Muscle layer of duodenum (tissue), 2 donors: Measurements from ENCODE around the gene PDE4A.

Experiments used
- H3K27ac ChIP-seq: one replicate; pipeline ENCODE4 v1.7.0; 2013; ENCODE audit warnings: mild to moderate bottlenecking, low read length
- H3K27me3 ChIP-seq: one replicate; pipeline ENCODE4 v1.7.0; 2013; ENCODE audit warnings: low read depth, mild to moderate bottlenecking, control low read depth, low read length
- H3K36me3 ChIP-seq, 2 donors: one replicate each; pipeline ENCODE4 v1.7.0; 2013; ENCODE audit warnings: low read length in 2 of 2, control low read depth in 1 of 2, mild to moderate bottlenecking in 1 of 2; ENCODE audit not compliant: insufficient read depth in 2 of 2, control insufficient read depth in 1 of 2
- H3K4me1 ChIP-seq, 2 donors: one replicate each; pipeline ENCODE4 v1.7.0; 2013; ENCODE audit warnings: low read length in 2 of 2, mild to moderate bottlenecking in 2 of 2, control low read depth in 1 of 2, moderate library complexity in 1 of 2; ENCODE audit not compliant: insufficient read depth in 2 of 2, control insufficient read depth in 1 of 2
- H3K4me3 ChIP-seq, 2 donors: one replicate each; pipeline ENCODE4 v1.7.0; 2013; ENCODE audit warnings: low read length in 2 of 2, low read depth in 1 of 2, mild to moderate bottlenecking in 1 of 2
- H3K9me3 ChIP-seq, 2 donors: one replicate each; pipeline ENCODE4 v1.7.0; 2013; ENCODE audit warnings: low read length in 2 of 2, control low read depth in 1 of 2, mild to moderate bottlenecking in 1 of 2; ENCODE audit not compliant: control insufficient read depth in 1 of 2
- donor health status: healthy.

The PDE4A gene

DNA sequence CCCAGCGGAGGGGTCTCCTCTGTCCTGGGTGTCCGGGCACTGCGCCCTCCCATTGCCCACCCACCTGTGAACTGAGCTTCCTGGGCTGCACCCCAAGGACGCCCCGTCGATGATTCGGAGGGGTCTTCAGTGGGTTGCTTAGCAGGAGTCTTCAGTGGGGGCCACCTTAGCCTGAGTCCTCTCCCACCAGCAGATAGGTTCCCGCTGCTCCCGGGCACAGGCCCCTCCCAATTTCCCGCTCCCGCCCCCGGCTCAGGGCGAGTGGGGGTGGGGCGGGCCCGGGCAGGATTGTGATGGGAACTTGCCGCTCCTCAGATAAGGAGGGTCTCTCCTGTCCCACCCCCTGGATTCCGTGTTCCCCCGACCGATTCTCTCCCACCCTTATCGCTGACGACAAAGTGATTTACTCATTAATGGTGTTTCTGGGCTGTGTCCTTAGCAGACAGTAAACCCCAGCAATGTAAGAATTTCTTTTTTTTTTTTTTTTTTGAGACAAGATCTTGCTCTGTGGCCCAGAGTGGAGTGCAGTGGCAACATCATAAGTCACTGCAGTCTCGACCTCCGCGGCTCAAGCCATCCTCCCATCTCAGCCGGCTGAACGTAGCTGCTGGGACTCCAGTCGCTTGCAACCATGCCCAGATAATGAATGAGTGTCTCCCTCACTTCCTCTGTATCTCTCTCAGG, 97.6 kb downstream of the PDE4A start:
- Histone ChIP-seq H3K9me3 (no peaks in the 10 kb centered on the region), H3K36me3 (no peaks in the 10 kb centered on the region), H3K27me3 (peaks cover 56% of the 10 kb centered on the region), H3K4me3 (peak overlapping the region; percentile 16 to 52), H3K4me1 (peaks cover 0 to 30% of the 10 kb centered on the region in 2 donors), H3K27ac (no peak overlapping the region)

DNA sequence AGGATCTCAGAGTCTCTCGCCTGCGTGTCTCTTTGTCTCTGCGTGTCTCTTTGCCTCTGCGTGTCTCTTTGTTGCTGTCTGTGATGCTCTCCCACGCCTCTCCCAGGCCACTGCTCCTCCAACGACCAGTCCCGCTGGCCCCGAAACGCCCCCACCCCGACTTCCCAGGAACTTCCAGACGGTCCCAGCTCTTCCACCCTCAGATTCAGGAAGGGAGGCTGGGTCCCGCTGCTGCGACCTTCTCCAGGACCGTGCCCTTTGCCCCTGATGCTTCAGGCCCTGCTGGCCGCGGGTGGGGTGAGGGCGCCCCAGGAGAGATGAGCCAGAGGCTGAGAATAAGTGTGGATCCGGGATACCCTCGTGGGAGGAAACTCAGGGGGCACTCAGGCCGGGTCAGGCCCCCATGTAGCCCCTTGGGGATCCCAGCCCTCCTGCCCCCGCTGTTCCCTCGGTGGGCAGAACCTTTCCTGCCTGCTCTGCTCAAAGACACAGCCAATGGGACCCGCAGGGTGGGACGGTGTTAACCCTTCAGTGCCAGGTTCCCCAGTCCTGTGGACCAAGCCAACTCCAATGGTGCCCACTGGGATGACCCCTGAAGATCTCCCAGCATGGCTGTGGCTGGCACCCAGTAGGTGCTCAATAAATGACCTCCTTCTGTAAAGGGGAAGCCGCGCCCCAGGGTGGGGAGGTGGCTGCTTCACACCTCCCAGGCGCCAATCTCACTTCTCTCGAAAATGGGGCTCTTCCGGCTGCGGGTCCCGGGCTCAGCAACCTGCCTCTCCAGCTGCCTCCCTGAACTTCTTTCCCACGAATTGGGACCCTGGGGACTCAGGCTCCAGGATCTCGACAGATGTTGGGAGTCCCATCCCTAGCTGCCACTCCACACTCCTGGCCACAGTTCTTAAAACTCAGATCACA, 98.4 kb downstream of the PDE4A start:
- Histone ChIP-seq H3K36me3 (no peaks in the 10 kb centered on the region), H3K9me3 (no peaks in the 10 kb centered on the region), H3K4me3 (no peak overlapping the region), H3K4me1 (peaks cover 0 to 30% of the 10 kb centered on the region in 2 donors), H3K27me3 (peaks cover 48% of the 10 kb centered on the region), H3K27ac (no peak overlapping the region)
